Raji (cell line): ENCODE measurements around the gene MPLKIP.

Experiments
- POLR2A ChIP-seq: IDR thresholded peaks from 2 replicates; pipeline ENCODE4 v1.6.1; 2011; ENCODE audit warnings: low read depth, low read length, control low read depth; ENCODE audit not compliant: insufficient read depth

The MPLKIP gene

DNA sequence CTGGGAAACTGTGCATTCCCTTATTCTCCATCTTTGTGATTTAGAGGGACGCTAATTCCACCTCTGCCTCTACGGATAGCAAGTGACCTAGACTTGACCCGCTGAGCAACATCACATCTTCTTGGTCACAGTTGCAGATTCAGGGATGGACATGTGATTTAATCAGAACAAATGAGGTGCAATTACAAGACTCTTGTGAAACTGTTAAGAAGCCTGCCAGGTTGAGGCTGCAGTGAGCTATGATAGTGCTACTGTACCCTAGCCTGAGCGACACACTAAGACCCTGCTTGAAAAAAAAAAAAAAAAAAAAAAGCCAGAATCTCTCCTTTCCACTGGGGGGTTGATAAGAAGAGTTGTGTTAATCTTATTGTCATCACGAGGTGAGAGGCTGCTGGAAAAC, 14.4 kb downstream of the MPLKIP start:
- no peak for TF ChIP-seq POLR2A

DNA sequence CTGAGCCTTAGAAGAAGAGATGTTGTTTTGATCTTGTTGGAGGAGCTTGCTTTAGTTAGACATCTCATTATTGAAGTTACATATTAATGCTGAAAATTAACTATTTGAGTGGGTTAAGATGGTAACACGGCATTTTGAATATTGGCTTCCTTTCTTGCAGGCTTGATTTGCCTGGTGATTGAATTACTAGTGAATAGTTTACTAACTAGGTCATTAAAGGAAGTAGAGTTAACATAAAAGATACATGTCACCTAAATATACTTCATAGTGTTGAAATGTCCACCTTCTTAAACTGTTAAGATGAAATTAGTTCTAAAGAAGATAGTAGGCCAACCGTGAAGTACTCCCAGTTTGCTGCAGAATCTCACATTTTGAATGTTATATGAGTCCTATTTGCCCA, 18.5 kb downstream of the MPLKIP start:
- no peak for TF ChIP-seq POLR2A

DNA sequence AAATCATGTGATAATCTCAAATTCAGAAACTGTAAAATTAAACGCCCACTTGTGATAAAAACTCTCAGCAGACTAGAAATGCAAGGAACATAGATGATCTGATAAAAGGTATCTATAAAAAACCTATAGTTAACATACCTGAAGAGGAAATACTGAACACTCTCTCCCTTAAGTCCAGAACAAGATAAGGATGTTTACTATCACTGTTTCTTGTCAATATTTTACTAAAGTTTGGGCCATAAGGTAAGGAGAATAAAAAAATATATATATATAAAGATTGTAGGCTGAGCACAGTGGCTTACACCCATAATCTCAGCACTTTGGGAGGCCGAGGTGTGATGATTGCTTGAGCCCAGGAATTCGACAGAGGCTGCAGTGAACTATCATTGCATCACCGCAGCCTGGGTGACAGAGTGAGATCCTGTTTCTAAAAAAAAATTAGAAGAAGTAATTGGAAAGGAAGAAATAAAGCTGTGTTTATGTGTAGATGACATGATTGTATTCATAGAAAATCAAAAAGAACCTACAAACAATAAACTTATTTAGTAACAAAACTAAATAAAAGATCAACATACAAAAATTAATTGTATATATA, 28.4 kb downstream of the MPLKIP start:
- TF ChIP-seq POLR2A, result no peak

DNA sequence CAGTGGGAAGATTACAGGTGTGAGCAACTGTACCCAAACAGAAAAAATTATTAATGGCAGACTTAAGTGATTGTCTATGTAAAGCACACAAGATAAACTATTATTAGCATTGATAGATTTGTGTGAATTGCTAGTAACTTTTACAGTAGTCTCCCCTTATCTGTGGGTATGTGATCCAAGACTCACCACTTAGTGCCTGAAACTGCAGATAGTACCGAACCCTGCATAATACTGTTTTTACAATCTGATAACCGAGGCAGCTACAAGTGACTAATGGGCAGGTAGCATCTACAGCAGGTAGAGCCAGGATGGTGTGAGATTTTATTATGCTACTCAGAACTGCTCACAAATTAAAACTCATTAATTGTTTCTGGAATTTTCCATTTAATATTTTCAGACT, 31.5 kb downstream of the MPLKIP start:
- no peak for TF ChIP-seq POLR2A

DNA sequence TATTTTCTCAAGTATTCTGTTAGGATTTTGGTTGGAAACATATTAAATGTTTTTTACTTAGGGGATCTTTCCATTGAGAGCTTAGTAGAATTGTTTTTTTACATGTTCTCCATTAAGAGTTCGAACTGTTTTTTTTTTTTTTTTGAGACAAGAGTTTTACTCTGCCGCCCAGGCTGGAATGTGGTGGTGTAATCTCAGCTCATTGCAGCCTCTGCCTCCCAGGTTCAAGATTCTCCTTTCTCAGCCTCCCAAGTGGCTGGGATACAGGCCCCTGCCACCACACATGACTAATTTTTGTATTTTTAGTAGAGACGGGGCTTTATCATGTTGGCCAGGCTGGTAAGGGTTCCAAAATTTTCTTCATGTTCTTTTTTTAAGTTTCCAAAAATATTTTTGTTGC, 33.2 kb downstream of the MPLKIP start:
- no peak for TF ChIP-seq POLR2A

DNA sequence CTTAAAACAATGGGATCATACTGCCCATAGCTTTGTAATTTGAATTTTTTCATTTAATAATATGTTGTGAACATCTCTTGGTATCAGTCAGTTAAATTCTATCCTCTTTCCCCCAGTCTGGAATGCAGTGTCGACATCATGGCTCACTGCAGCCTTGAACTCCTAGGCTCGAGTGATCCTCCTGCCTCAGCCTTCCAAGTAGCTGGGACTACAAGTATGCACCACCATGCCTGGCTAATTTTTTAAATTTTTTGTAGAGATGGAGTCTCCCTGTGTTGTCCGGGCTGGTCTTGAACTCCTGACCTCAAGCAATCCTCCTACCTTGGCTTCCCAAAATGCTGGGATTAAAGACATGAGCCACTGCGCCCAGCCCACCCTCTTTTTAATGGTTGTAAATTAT, 34.6 kb downstream of the MPLKIP start:
- no peak for TF ChIP-seq POLR2A

DNA sequence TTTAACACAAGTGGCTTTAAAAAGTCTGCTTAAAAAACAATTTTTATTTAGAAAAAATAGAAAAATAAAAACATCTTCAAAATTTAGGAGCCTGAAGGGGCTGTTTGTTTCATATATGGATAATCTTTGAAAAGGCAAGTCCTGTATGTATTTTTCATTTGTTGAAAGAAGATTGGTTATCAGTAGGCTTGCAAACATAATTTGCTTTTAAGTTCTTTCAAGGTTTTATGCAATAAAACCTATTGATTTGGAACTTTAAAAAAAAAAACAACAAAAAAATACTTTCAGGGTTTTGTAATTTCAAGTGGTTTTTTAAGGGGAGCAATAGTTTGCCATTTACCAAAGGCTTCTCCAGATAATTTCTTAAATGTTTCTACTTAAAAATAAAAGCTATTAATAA, 35.6 kb downstream of the MPLKIP start:
- no peak for TF ChIP-seq POLR2A

DNA sequence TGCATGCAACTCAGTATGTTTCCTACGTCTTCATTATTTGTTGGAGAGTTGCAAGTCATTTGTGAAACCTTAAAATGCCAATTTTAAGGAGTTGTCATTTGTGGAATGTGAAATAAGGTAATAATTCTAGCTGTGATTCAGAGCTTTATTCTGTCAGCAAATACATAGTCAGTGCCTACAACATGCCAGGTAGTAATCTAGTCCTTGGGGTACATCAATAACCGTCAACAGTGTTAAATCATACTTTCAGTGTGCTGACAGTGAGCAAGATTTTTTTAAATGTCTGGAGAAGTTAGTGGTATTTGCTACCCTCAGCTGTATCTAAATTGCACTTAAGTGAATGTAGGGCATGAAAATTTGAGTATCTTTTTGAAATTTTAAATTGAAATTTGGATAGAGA, 36.7 kb downstream of the MPLKIP start:
- TF ChIP-seq POLR2A, result no peak

DNA sequence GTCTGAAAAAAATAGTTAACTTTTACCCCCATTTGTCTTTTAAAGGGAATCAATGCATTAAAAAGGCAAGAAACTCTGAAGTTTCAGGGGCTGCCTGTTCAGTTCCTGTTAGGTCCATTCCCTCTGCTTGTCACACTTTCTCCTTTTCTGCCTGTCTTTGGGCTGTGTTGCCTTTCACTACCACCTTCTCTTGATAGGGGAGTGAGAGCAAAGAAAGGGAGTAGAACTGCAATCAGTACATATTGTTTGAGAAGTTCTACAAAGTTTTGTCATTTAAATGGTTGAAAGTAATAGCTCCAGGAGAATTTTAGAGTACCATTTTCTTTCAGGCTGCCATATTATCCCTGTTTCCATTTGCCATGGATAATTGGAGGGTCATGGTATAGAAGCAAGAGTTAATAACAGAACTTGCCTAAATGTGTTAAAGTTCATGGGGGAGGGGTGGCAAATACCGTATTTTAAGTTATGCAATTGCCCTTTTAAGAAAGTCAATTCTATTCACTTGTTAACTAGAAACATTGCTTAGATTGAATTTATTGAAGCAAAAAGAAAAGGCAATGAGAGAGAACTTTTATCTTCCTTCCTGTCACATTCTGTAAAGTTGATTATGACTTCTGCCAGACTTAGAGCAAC, 38.6 kb downstream of the MPLKIP start:
- no peak for TF ChIP-seq POLR2A

DNA sequence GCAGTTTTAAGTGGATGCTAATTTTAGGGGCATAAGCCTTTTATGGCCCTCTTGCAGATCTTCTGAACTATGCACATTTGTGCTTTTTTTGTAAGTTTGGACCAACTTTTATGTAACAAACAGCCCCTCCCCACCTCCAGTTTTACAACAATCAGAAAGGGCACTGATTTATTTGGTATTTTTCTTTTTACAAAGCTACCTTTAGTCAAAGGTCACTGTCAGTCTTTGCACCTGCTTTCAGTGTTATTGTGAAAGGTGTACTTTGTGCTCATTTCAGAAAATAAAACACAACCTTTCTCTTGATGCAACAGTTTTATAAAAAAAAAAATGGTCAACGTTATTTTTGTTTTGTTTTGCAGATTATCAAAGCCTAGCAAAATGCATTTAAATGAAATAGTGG, 39.2 kb downstream of the MPLKIP start:
- TF ChIP-seq POLR2A, result no peak

DNA sequence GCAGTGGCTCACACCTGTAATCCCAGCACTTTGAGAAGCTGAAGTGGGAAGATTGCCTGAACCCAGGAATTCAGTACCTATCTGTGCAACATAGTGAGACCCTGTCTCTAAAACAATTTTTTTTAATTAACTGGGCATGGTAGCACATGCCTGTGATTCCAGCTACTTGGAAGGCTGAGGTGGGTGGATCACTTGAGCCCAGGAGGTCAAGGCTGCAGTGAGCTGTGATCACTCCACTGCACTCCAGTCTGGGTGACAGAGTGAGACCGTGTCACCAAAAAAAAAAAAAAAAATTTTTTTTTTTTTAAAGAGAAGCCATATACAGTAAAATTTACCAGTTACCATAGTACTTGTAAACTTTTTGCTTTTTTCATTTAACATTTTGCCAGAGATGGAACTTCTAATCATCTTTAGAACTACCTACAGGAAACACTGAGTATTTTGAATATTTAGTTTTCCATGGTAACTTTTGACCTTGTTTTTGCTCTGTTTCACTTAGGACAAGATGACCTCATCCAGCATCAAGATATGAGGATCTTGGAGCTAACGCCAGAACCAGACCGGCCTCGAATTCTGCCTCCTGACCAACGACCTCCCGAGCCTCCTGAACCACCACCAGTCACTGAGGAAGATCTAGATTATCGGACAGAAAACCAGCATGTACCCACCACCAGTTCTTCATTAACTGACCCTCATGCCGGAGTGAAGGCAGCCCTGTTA, 40.6 kb downstream of the MPLKIP start:
- TF ChIP-seq POLR2A, result no peak

DNA sequence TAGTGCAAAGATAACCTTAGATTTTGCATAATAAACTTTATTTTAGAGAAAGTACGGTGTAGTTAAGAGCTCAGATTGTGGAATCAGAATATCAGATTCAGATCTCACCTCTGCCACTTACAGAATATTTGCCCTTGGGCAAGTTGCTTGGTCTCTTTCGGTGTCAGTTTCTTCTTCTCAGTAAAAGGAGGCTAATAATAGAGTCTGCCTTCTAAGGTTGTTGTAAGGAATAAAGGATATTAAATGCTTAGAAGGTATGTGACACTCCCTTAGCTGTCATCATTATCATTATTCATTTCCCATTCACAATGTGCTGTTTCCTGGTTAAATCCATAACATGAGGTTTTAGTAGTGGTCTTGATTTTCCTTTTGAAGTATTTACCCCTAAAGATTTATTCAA, 42.2 kb downstream of the MPLKIP start:
- no peak for TF ChIP-seq POLR2A

DNA sequence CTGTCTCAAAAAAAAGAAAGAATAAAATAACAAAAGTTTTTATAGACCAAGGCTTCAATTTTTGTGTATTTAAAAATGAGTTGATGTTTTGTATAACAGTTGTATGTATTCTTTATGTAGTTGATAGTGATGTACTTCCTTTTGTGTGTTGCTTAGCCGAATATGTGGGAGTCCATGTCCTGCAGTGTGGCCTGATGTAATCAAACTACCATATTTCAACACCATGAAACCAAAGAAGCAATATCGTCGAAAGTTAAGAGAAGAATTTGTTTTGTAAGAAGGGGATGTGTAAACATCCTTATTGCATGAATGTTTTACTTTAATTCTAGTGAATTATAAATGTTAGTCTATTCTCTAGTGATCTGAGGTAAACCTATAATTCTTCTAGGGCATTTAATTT, 56.6 kb downstream of the MPLKIP start:
- no peak for TF ChIP-seq POLR2A
